Posterior vena cava (tissue), 2 donors: ENCODE results near the gene ZNF324. TPM values are rescaled to one million over a fixed set of nuclear protein-coding genes. Genes with fewer than 3 reads are reported as not detected.
A peak's percentile ranks its signal among the peaks of the same experiment; 100 is the strongest.
"Not testable (repeated sequence)": the region's sequence is repeated elsewhere in the genome, so short reads cannot be mapped to it uniquely, and the experiment has no call there.

Experiments used
- DNase-seq: peaks from one replicate; pipeline ENCODE4 v3.0.0-alpha.2; 2020; ENCODE audit warnings: low spot score
- intact Hi-C, 2 donors: fragments of 100-400 bp; cut with DNase I; formaldehyde crosslinking; loops; one replicate each; pipeline versions ENCODE4 v1.14.1 to v1.14.2; 2022 to 2023
- total RNA-seq, 2 donors: library from RNA; stranded (reverse); fragmentation: NEBNext Ultra II Directional; extraction: Animal tissue kit (Norgen Biotek cat#: 25700); gene quantifications; one replicate each; pipeline ENCODE4 v1.2.1, GENCODE V29; 2021
- donor health status: DM: yes; HTN: yes; CAD: no.
- donor health status: DM: yes; HTN: yes; CAD: no.

ZNF324 gene
- total RNA-seq, 2 donors from 2014 or later = 7.0 to 7.8 TPM

GRCh38 chr19:58469241-58470013 is 2.5 kb downstream of the ZNF324 start:
- intact Hi-C loops = no loop called here
- no peak for DNase-seq

- intact Hi-C loops, DNase-seq: not testable (repeated sequence)
These were observed 4.1 kb downstream of the ZNF324 start for GRCh38 chr19:58470837-58471543.

GRCh38 chr19:58471736-58472135 is 4.9 kb downstream of the ZNF324 start:
- intact Hi-C loops = no loop called here
- DNase-seq = no peak

GRCh38 chr19:58473775-58474174 is 6.9 kb downstream of the ZNF324 start:
- no peak for DNase-seq
- intact Hi-C loops = no loop called here

GRCh38 chr19:58474291-58474996 is 7.6 kb downstream of the ZNF324 start:
- no peak for DNase-seq
- intact Hi-C loops = no loop called here

- intact Hi-C loops = no loop called here
- DNase-seq = no peak
These were observed 8.3 kb downstream of the ZNF324 start for GRCh38 chr19:58474997-58475713.

- peak; percentile 99 for DNase-seq
- intact Hi-C loops = no loop called here
These were observed 9.0 kb downstream of the ZNF324 start, which contains the start of gene ZNF446 for GRCh38 chr19:58475714-58476497. Gene ZNF446, plus strand, starts transcription at chr19:58476352. Its CDS starts 867 bp downstream, at chr19:58477219.

- DNase-seq = peak; percentile 87
- intact Hi-C loops = no loop called here
These were observed 9.7 kb downstream of the ZNF324 start for GRCh38 chr19:58476498-58477015.

GRCh38 chr19:58477130-58477529 is 10.2 kb downstream of the ZNF324 start:
- intact Hi-C loops = no loop called here
- DNase-seq = no peak

- DNase-seq = peak; percentile 85
These were observed 11.0 kb downstream of the ZNF324 start for GRCh38 chr19:58477871-58478270.

GRCh38 chr19:58479303-58479702 is 12.4 kb downstream of the ZNF324 start:
- no peak for DNase-seq
- intact Hi-C loops = no loop called here

More at GRCh38 chr19:58477871-58478270, 11.0 kb downstream of the ZNF324 start:
- intact Hi-C loops = no loop called here

GRCh38 chr19:58479736-58480480 is 13.0 kb downstream of the ZNF324 start:
- no peak for DNase-seq
- intact Hi-C loops = no loop called here

GRCh38 chr19:58480481-58480830 is 13.6 kb downstream of the ZNF324 start:
- no peak for DNase-seq
- intact Hi-C loops = no loop called here

- DNase-seq = no peak
- intact Hi-C loops = no loop called here
These were observed 14.0 kb downstream of the ZNF324 start for GRCh38 chr19:58480831-58481230.

GRCh38 chr19:58482372-58482771 is 15.5 kb downstream of the ZNF324 start:
- intact Hi-C loops = no loop called here
- no peak for DNase-seq

GRCh38 chr19:58483776-58484175 is 16.9 kb downstream of the ZNF324 start:
- intact Hi-C loops = no loop called here
- no peak for DNase-seq

- DNase-seq, intact Hi-C loops: not testable (repeated sequence)
These were observed 17.5 kb downstream of the ZNF324 start for GRCh38 chr19:58484349-58484748.

GRCh38 chr19:58491393-58491792 is 24.5 kb downstream of the ZNF324 start:
- DNase-seq = no peak
- intact Hi-C loops = no loop called here
